HEK293 (cell line): ENCODE results near the gene CNTN4.

Experiments
- FEZF1 ChIP-seq: fragments of 450-650 bp; formaldehyde crosslinking; IDR thresholded peaks from 2 replicates; pipeline ENCODE4 v1.5.1; 2016; ENCODE audit warnings: missing biosample characterization, missing genetic modification characterization
- HOXA7 ChIP-seq: sonication (generic); formaldehyde crosslinking; IDR thresholded peaks from 2 replicates; pipeline ENCODE4 v1.8.1; 2022; ENCODE audit warnings: missing genetic modification reagents, borderline replicate concordance
- ZNF140 ChIP-seq: fragments of 450-650 bp; formaldehyde crosslinking; IDR thresholded peaks from 2 replicates; pipeline ENCODE4 v1.5.1; 2016; ENCODE audit warnings: missing biosample characterization, missing genetic modification characterization
- ZNF274 ChIP-seq, 2 experiments: fragments of 200-500 bp in 1 of 2; fragments of 450-650 bp in 1 of 2; sonication (Bioruptor generic) in 1 of 2; formaldehyde crosslinking in 1 of 2; IDR thresholded peaks; 2 replicates each; pipeline versions ENCODE4 v1.5.1 to v1.6.1; 2014 to 2016; ENCODE audit warnings: borderline replicate concordance in 1 of 2, inconsistent platforms in 1 of 2, low read length in 1 of 2, missing biosample characterization in 1 of 2, missing genetic modification characterization in 1 of 2
- ZNF658 ChIP-seq: fragments of 450-650 bp; formaldehyde crosslinking; IDR thresholded peaks from 2 replicates; pipeline ENCODE4; 2016; ENCODE audit warnings: missing biosample characterization, missing genetic modification characterization
- ZNF776 ChIP-seq: fragments of 450-650 bp; formaldehyde crosslinking; IDR thresholded peaks from 2 replicates; pipeline ENCODE4 v1.5.0; 2017; ENCODE audit warnings: missing biosample characterization, missing genetic modification characterization, borderline replicate concordance
- TF ChIP-seq, protein P1 (sequence below): fragments of 450-650 bp; formaldehyde crosslinking; IDR thresholded peaks from 2 replicates; pipeline ENCODE4 v1.5.1; 2016; ENCODE audit warnings: missing biosample characterization, missing genetic modification characterization
- TF ChIP-seq, protein P2 (sequence below): fragments of 450-650 bp; formaldehyde crosslinking; IDR thresholded peaks from 2 replicates; pipeline ENCODE4 v1.5.1; 2016; ENCODE audit warnings: missing biosample characterization, missing genetic modification characterization, low read depth
- TF ChIP-seq, protein P3 (sequence below): fragments of 450-650 bp; formaldehyde crosslinking; IDR thresholded peaks from 2 replicates; pipeline ENCODE4 v1.5.1; 2016; ENCODE audit warnings: missing biosample characterization, missing genetic modification characterization
- TF ChIP-seq, protein P4 (sequence below): fragments of 450-650 bp; formaldehyde crosslinking; conservative IDR thresholded peaks from 2 replicates; pipeline ENCODE4 v1.5.1; 2016; ENCODE audit warnings: low read depth, missing biosample characterization, missing genetic modification characterization

DNA sequence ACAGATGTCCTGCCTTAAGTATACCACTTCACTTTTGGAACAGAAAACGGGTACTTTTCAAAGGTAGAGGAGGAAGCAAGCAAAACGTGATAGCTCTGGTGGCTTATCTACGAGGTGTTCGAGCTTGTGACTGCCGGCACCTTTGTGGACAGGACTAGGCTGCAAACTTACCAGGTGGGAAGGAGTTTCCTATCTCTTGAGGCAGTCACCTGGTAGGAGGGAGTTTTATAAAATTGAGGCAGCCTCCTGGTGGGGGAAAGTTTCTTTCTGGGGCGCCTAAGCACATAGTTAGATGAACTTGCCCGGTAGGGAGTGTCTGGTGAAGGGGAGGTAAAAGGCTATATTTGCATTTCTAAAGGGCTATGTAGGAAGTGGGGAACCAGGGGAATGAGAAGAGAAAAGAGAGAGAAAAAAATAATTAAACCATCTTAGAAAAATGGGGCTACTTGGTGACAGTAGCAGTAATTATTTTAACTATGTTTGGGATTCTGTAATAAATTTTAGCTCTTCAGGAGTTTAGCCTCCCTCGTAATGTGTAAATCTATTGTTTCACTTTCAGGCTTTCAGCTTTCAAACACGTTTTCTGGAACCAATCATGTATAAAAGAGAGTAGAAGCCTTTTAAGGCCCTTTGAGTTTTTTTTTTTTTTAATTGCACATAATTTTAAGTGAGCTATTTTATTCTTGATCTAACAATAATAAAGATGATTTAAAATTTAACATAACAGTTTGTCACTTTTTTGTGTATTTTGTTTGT, 880.5 kb downstream of the CNTN4 start:
- TF ChIP-seq, protein P1, sequence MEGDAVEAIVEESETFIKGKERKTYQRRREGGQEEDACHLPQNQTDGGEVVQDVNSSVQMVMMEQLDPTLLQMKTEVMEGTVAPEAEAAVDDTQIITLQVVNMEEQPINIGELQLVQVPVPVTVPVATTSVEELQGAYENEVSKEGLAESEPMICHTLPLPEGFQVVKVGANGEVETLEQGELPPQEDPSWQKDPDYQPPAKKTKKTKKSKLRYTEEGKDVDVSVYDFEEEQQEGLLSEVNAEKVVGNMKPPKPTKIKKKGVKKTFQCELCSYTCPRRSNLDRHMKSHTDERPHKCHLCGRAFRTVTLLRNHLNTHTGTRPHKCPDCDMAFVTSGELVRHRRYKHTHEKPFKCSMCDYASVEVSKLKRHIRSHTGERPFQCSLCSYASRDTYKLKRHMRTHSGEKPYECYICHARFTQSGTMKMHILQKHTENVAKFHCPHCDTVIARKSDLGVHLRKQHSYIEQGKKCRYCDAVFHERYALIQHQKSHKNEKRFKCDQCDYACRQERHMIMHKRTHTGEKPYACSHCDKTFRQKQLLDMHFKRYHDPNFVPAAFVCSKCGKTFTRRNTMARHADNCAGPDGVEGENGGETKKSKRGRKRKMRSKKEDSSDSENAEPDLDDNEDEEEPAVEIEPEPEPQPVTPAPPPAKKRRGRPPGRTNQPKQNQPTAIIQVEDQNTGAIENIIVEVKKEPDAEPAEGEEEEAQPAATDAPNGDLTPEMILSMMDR (tag by site-specific recombination), result no peak
- no peak for TF ChIP-seq ZNF658 (tag by site-specific recombination)
- no peak for TF ChIP-seq ZNF776
- TF ChIP-seq, protein P2, sequence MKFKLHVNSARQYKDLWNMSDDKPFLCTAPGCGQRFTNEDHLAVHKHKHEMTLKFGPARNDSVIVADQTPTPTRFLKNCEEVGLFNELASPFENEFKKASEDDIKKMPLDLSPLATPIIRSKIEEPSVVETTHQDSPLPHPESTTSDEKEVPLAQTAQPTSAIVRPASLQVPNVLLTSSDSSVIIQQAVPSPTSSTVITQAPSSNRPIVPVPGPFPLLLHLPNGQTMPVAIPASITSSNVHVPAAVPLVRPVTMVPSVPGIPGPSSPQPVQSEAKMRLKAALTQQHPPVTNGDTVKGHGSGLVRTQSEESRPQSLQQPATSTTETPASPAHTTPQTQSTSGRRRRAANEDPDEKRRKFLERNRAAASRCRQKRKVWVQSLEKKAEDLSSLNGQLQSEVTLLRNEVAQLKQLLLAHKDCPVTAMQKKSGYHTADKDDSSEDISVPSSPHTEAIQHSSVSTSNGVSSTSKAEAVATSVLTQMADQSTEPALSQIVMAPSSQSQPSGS (tag by site-specific recombination), result no peak
- TF ChIP-seq HOXA7 (CRISPR knock-in tag), result no peak
- TF ChIP-seq ZNF140, result no peak
- TF ChIP-seq, protein P3, sequence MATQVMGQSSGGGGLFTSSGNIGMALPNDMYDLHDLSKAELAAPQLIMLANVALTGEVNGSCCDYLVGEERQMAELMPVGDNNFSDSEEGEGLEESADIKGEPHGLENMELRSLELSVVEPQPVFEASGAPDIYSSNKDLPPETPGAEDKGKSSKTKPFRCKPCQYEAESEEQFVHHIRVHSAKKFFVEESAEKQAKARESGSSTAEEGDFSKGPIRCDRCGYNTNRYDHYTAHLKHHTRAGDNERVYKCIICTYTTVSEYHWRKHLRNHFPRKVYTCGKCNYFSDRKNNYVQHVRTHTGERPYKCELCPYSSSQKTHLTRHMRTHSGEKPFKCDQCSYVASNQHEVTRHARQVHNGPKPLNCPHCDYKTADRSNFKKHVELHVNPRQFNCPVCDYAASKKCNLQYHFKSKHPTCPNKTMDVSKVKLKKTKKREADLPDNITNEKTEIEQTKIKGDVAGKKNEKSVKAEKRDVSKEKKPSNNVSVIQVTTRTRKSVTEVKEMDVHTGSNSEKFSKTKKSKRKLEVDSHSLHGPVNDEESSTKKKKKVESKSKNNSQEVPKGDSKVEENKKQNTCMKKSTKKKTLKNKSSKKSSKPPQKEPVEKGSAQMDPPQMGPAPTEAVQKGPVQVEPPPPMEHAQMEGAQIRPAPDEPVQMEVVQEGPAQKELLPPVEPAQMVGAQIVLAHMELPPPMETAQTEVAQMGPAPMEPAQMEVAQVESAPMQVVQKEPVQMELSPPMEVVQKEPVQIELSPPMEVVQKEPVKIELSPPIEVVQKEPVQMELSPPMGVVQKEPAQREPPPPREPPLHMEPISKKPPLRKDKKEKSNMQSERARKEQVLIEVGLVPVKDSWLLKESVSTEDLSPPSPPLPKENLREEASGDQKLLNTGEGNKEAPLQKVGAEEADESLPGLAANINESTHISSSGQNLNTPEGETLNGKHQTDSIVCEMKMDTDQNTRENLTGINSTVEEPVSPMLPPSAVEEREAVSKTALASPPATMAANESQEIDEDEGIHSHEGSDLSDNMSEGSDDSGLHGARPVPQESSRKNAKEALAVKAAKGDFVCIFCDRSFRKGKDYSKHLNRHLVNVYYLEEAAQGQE, result no peak
- TF ChIP-seq ZNF274 (IDR thresholded peaks at IDR 0.05; ENCODE audit: low read length), result no peak
- TF ChIP-seq ZNF274 (tag by site-specific recombination; IDR thresholded peaks at IDR 0.05; ENCODE audit: borderline replicate concordance), result no peak
- no peak for TF ChIP-seq FEZF1
- TF ChIP-seq, protein P4, sequence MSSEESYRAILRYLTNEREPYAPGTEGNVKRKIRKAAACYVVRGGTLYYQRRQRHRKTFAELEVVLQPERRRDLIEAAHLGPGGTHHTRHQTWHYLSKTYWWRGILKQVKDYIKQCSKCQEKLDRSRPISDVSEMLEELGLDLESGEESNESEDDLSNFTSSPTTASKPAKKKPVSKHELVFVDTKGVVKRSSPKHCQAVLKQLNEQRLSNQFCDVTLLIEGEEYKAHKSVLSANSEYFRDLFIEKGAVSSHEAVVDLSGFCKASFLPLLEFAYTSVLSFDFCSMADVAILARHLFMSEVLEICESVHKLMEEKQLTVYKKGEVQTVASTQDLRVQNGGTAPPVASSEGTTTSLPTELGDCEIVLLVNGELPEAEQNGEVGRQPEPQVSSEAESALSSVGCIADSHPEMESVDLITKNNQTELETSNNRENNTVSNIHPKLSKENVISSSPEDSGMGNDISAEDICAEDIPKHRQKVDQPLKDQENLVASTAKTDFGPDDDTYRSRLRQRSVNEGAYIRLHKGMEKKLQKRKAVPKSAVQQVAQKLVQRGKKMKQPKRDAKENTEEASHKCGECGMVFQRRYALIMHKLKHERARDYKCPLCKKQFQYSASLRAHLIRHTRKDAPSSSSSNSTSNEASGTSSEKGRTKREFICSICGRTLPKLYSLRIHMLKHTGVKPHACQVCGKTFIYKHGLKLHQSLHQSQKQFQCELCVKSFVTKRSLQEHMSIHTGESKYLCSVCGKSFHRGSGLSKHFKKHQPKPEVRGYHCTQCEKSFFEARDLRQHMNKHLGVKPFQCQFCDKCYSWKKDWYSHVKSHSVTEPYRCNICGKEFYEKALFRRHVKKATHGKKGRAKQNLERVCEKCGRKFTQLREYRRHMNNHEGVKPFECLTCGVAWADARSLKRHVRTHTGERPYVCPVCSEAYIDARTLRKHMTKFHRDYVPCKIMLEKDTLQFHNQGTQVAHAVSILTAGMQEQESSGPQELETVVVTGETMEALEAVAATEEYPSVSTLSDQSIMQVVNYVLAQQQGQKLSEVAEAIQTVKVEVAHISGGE (tag by site-specific recombination), result no peak
